HEK293T (cell line): Measurements from ENCODE around the gene BHLHE23.

Experiments used
- CTCF ChIA-PET: fragments of 350-600 bp; formaldehyde crosslinking; extraction: SDS; loops from one replicate; lab custom pipeline; 2021; ENCODE audit warnings: antibody characterized with exemption, inconsistent platforms; lab: Yijun Ruan, JAX
- POLR2A ChIA-PET: fragments of 350-600 bp; formaldehyde crosslinking; extraction: SDS; loops from one replicate; lab custom pipeline; 2020; ENCODE audit warnings: antibody characterized with exemption, inconsistent platforms; lab: Yijun Ruan, JAX
- DNase-seq: peaks from one replicate; pipeline ENCODE4 v3.0.0; 2012; ENCODE audit warnings: mixed read lengths; ENCODE audit errors: extremely low spot score
- ARNT ChIP-seq: fragments of 450-650 bp; IDR thresholded peaks from 2 replicates; pipeline ENCODE4 v1.6.1; 2017; ENCODE audit warnings: mild to moderate bottlenecking
- BHLHE40 ChIP-seq: fragments of 450-650 bp; IDR thresholded peaks from 2 replicates; pipeline ENCODE4 v1.6.1; 2016; ENCODE audit warnings: mild to moderate bottlenecking, moderate library complexity, borderline replicate concordance
- CTBP1 ChIP-seq: fragments of 450-650 bp; IDR thresholded peaks from 2 replicates; pipeline ENCODE4 v1.6.1; 2016; ENCODE audit warnings: borderline replicate concordance
- ELF4 ChIP-seq: fragments of 450-650 bp; IDR thresholded peaks from 2 replicates; pipeline ENCODE4 v1.6.1; 2017; ENCODE audit warnings: antibody characterized with exemption
- FOXA1 ChIP-seq: fragments of 450-650 bp; IDR thresholded peaks from 2 replicates; pipeline ENCODE4 v1.6.1; 2016; ENCODE audit warnings: mild to moderate bottlenecking
- FOXK2 ChIP-seq: fragments of 450-650 bp; IDR thresholded peaks from 2 replicates; pipeline ENCODE4 v1.6.1; 2016; ENCODE audit warnings: mild to moderate bottlenecking
- FOXM1 ChIP-seq: fragments of 450-650 bp; IDR thresholded peaks from 2 replicates; pipeline ENCODE4 v1.6.1; 2017; ENCODE audit warnings: mild to moderate bottlenecking, borderline replicate concordance
- HDGF ChIP-seq: fragments of 450-650 bp; IDR thresholded peaks from 2 replicates; pipeline ENCODE4 v1.6.1; 2017; ENCODE audit warnings: antibody characterized with exemption, borderline replicate concordance
- L3MBTL2 ChIP-seq: fragments of 450-650 bp; conservative IDR thresholded peaks from 2 replicates; pipeline ENCODE4 v1.6.1; 2016; ENCODE audit warnings: mild to moderate bottlenecking
- LEF1 ChIP-seq: fragments of 450-650 bp; IDR thresholded peaks from 2 replicates; pipeline ENCODE4 v1.6.1; 2017; ENCODE audit warnings: mild to moderate bottlenecking, borderline replicate concordance
- NFRKB ChIP-seq: fragments of 450-650 bp; IDR thresholded peaks from 2 replicates; pipeline ENCODE4 v1.6.1; 2016; ENCODE audit warnings: mild to moderate bottlenecking, moderate library complexity
- PKNOX1 ChIP-seq: fragments of 450-650 bp; IDR thresholded peaks from 2 replicates; pipeline ENCODE4 v1.6.1; 2016
- SP1 ChIP-seq: fragments of 450-650 bp; IDR thresholded peaks from 2 replicates; pipeline ENCODE4 v1.6.1; 2017
- SUZ12 ChIP-seq: fragments of 450-650 bp; IDR thresholded peaks from 2 replicates; pipeline ENCODE4 v1.6.1; 2016; ENCODE audit warnings: mild to moderate bottlenecking
- TARDBP ChIP-seq: fragments of 450-650 bp; IDR thresholded peaks from 2 replicates; pipeline ENCODE4 v1.6.1; 2016
- ZNF384 ChIP-seq: fragments of 450-650 bp; IDR thresholded peaks from 2 replicates; pipeline ENCODE4 v1.6.1; 2016

Gene BHLHE23

GRCh38 chr20:63011798-63012197 is 5.0 kb upstream of the BHLHE23 start:
- TF ChIP-seq PKNOX1 (peak; percentile 82), CTBP1 (no peak), BHLHE40 (no peak)
- CTCF ChIA-PET: no interaction called here
- POLR2A ChIA-PET: no interaction called here
- DNase-seq: no peak

GRCh38 chr20:63009988-63010769 is 3.4 kb upstream of the BHLHE23 start:
- TF ChIP-seq ELF4: no peak
- no peak for TF ChIP-seq FOXK2
- no peak for TF ChIP-seq BHLHE40
- TF ChIP-seq NFRKB: no peak
- no peak for TF ChIP-seq ZNF384
- no peak for TF ChIP-seq SUZ12
- TF ChIP-seq PKNOX1: no peak
- TF ChIP-seq LEF1: no peak
- TF ChIP-seq ARNT: no peak
- DNase-seq: no peak
- ChIA-PET POLR2A (no interaction called here), CTCF (no interaction called here)

GRCh38 chr20:63009045-63009961 is 2.5 kb upstream of the BHLHE23 start:
- TF ChIP-seq PKNOX1: no peak
- TF ChIP-seq FOXK2: no peak
- TF ChIP-seq CTBP1: no peak
- no peak for TF ChIP-seq HDGF
- no peak for TF ChIP-seq L3MBTL2
- TF ChIP-seq NFRKB: no peak
- TF ChIP-seq BHLHE40: no peak
- no peak for TF ChIP-seq SUZ12
- no peak for TF ChIP-seq SP1
- no peak for TF ChIP-seq LEF1
- TF ChIP-seq FOXA1: no peak
- no peak for TF ChIP-seq FOXM1
- TF ChIP-seq ELF4: no peak
- ChIA-PET CTCF (interaction anchor here (0.6 to 1.0 kb wide), 4 partner anchors 26 to 134 kb away, joined by 3 to 5 read pairs (median 3); no protein-coding TSS in a partner anchor), POLR2A (interaction anchor here (1.0 kb wide), 1 partner anchor 71 kb away, joined by 3 read pairs; the partner anchor contains the start of gene GID8)
- peak; percentile 90 for DNase-seq

DNA sequence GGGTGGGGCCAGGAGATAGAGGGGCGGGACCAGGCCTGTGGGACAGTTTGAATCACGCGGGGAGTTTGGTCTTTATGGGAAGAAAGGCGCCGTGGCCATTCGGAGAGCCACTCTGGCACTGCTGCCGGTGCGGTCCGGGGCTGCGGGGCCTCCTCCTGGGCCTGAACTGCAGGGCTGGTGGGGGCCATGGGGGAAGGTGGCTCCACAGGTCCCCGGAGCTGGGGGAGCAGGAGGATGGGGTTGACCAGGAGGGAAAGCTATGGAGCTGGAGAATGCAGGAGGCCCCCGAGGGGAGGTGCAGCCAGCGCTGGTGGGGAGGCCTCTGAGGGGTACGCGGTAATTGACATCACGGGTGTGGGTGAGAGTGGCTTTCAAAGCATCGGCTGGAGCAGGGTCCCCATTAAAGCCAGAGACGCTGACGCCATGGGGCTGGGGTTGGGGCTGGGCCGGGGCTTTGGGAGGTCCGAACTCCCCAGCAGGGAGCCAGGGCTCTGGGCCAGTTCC is 1.8 kb upstream of the BHLHE23 start:
- TF ChIP-seq TARDBP: no peak
- TF ChIP-seq LEF1: no peak
- TF ChIP-seq PKNOX1: no peak
- TF ChIP-seq BHLHE40: no peak
- TF ChIP-seq ELF4: no peak
- TF ChIP-seq SUZ12: no peak
- TF ChIP-seq FOXA1: no peak
- no peak for TF ChIP-seq L3MBTL2
- no peak for TF ChIP-seq CTBP1
- no peak for TF ChIP-seq HDGF
- TF ChIP-seq ARNT: no peak
- TF ChIP-seq FOXM1: no peak
- no peak for TF ChIP-seq FOXK2
- TF ChIP-seq SP1: no peak
- ChIA-PET POLR2A (interaction anchor here (1.0 kb wide), 1 partner anchor 70 kb away, joined by 3 read pairs; the partner anchor contains the start of gene GID8), CTCF (interaction anchor here (1.0 kb wide), 2 partner anchors 109 to 134 kb away, joined by 3 to 5 read pairs; no protein-coding TSS in a partner anchor)
- DNase-seq: no peak
